DOHH2 (cell line): Measurements from ENCODE around the gene RNASE13.

ENCODE experiments used
- H3F3A ChIP-seq: fragments of 200-600 bp; sonication (generic), shearing (Covaris generic); 2 replicates; pipeline ENCODE4 v1.6.0; 2016; ENCODE audit warnings: antibody characterized with exemption, mild to moderate bottlenecking; ENCODE audit not compliant: control insufficient read depth, insufficient read depth
- H3K27ac ChIP-seq: fragments of 200-600 bp; sonication (generic); 2 replicates; pipeline ENCODE4 v1.5.1; 2014; ENCODE audit warnings: low read depth, mild to moderate bottlenecking, low read length, moderate library complexity
- H3K27me3 ChIP-seq: fragments of 200-600 bp; sonication (generic); 2 replicates; pipeline ENCODE4 v1.6.1; 2014; ENCODE audit warnings: mild to moderate bottlenecking, low read length, mixed read lengths; ENCODE audit not compliant: control insufficient read depth
- H3K36me3 ChIP-seq: fragments of 200-600 bp; sonication (generic); 2 replicates; pipeline ENCODE4 v1.6.1; 2014; ENCODE audit warnings: mild to moderate bottlenecking, low read length, moderate library complexity, mixed read lengths; ENCODE audit not compliant: control insufficient read depth
- H3K4me1 ChIP-seq: fragments of 200-600 bp; sonication (generic); 2 replicates; pipeline ENCODE4 v1.6.1; 2014; ENCODE audit warnings: mild to moderate bottlenecking, low read length, mixed read lengths; ENCODE audit not compliant: control insufficient read depth
- H3K4me2 ChIP-seq: fragments of 200-600 bp; sonication (generic); 2 replicates; pipeline ENCODE4 v1.6.0; 2014; ENCODE audit warnings: mild to moderate bottlenecking, low read length, moderate library complexity
- H3K4me3 ChIP-seq: fragments of 200-600 bp; sonication (generic); 2 replicates; pipeline ENCODE4 v1.5.1; 2014; ENCODE audit warnings: mild to moderate bottlenecking, low read length, mixed read lengths
- H3K79me2 ChIP-seq: fragments of 200-600 bp; sonication (generic); 2 replicates; pipeline ENCODE4 v1.6.1; 2014; ENCODE audit warnings: mild to moderate bottlenecking, low read length, mixed read lengths; ENCODE audit not compliant: control insufficient read depth
- H3K9me2 ChIP-seq: fragments of 200-600 bp; sonication (generic); replicated peaks from 2 replicates; pipeline ENCODE4 v1.6.1; 2014; ENCODE audit warnings: mild to moderate bottlenecking, low read length, mixed read lengths; ENCODE audit not compliant: control insufficient read depth
- H3K9me3 ChIP-seq: fragments of 200-600 bp; sonication (generic); 2 replicates; pipeline ENCODE4 v1.6.1; 2014; ENCODE audit warnings: antibody characterized with exemption, low read length, mixed read lengths; ENCODE audit not compliant: control insufficient read depth, insufficient read depth
- H4K20me1 ChIP-seq: fragments of 200-600 bp; sonication (generic); 2 replicates; pipeline ENCODE4 v1.6.0; 2014; ENCODE audit warnings: low read depth, mild to moderate bottlenecking, antibody characterized with exemption, low read length, moderate library complexity; ENCODE audit not compliant: control insufficient read depth, insufficient read depth
- EZH2phosphoT487 ChIP-seq: fragments of 200-600 bp; sonication (generic); IDR thresholded peaks from 2 replicates; pipeline ENCODE4 v1.6.1; 2017; ENCODE audit warnings: borderline replicate concordance, mild to moderate bottlenecking, antibody characterized with exemption, low read length, moderate library complexity, mixed read lengths
- TF ChIP-seq, protein P1 (sequence below): fragments of 200-600 bp; sonication (generic); IDR thresholded peaks from one replicate; pipeline ENCODE4 v1.5.1; 2014; ENCODE audit warnings: antibody characterized with exemption, mild to moderate bottlenecking, low read depth, low read length; ENCODE audit not compliant: poor library complexity, severe bottlenecking

The RNASE13 gene

GRCh38 chr14:21063479-21063878 lies 28.9 kb upstream of the RNASE13 start:
- H3K9me2 ChIP-seq: no peaks in the 10 kb centered on the region
- no peak overlapping the region; the same call in 1 of the 2 replicates for H3K4me2 ChIP-seq
- peaks cover 17% of the 10 kb centered on the region for H3K4me1 ChIP-seq
- no peak for TF ChIP-seq EZH2phosphoT487
- TF ChIP-seq, protein P1, sequence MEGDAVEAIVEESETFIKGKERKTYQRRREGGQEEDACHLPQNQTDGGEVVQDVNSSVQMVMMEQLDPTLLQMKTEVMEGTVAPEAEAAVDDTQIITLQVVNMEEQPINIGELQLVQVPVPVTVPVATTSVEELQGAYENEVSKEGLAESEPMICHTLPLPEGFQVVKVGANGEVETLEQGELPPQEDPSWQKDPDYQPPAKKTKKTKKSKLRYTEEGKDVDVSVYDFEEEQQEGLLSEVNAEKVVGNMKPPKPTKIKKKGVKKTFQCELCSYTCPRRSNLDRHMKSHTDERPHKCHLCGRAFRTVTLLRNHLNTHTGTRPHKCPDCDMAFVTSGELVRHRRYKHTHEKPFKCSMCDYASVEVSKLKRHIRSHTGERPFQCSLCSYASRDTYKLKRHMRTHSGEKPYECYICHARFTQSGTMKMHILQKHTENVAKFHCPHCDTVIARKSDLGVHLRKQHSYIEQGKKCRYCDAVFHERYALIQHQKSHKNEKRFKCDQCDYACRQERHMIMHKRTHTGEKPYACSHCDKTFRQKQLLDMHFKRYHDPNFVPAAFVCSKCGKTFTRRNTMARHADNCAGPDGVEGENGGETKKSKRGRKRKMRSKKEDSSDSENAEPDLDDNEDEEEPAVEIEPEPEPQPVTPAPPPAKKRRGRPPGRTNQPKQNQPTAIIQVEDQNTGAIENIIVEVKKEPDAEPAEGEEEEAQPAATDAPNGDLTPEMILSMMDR: no peak
- no peaks in the 10 kb centered on the region for H4K20me1 ChIP-seq
- H3K4me3 ChIP-seq: no peak overlapping the region
- no peaks in the 10 kb centered on the region for H3K79me2 ChIP-seq
- H3K27ac ChIP-seq: no peak overlapping the region
- 0 out of 2 replicates have a peak, but pooled peaks cover 2% of the 10 kb centered on the region for H3F3A ChIP-seq
- H3K36me3 ChIP-seq: no peaks in the 10 kb centered on the region
- H3K27me3 ChIP-seq: peaks cover 69% of the 10 kb centered on the region
- no peaks in the 10 kb centered on the region for H3K9me3 ChIP-seq

DNA sequence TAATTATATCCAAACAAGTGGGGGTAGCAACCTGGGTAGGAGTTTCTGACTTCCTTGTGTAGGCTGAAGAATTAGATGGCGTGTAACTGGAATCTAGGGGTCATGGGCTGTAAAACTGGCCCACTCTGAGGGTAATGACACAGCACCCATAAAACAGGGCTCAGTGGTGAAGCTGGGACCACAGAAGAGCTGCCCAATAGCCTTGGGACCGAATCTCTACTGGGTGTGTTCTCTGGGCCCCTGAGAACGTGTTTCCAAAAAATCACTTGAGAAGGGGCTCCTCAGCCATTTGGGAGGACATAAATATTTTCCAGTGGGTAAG lies 26.7 kb upstream of the RNASE13 start:
- no peak overlapping the region for H3K27ac ChIP-seq
- H3K36me3 ChIP-seq: no peaks in the 10 kb centered on the region
- no peaks in the 10 kb centered on the region for H3F3A ChIP-seq
- H3K27me3 ChIP-seq: peaks cover 50% of the 10 kb centered on the region
- TF ChIP-seq EZH2phosphoT487: no peak
- TF ChIP-seq, protein P1: no peak
- no peak overlapping the region for H3K4me3 ChIP-seq
- no peaks in the 10 kb centered on the region for H4K20me1 ChIP-seq
- no peaks in the 10 kb centered on the region for H3K9me3 ChIP-seq
- no peaks in the 10 kb centered on the region for H3K79me2 ChIP-seq
- peaks cover 9% of the 10 kb centered on the region for H3K4me1 ChIP-seq
- no peaks in the 10 kb centered on the region for H3K9me2 ChIP-seq
- H3K4me2 ChIP-seq: no peak overlapping the region

DNA sequence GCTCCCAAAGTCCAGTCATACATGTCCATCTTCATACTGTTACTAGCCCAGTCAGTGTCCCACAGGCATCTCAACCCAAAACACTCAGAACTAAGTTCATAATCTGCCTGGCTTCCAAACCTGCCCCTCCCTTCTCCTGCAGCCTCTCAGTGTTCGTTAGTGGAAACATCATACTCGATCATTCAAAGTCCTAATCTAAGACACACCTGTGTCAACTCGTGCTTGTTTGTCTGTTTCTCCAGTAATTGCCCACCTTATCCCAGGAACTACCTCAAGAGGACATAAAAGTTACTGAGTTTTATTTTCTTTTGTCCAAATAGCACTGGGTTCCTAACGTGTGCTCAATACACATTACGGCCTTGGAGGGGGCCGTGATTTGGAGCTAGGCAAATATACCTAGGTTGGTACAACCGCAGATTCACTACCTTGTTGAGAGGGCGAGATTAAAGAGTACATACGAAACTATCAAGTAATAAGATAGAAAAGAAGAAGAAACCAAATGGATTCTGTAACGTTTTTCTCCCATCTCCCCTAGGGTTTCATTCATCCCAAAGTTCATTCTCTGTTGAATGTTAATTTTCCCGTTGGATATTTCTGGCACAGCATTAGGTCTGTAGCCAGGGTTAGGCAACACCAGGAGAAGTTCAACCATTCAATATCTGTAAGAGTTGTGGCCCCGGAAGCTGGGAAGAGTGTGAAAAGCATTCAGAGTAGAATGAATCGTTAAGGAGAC lies 26.2 kb upstream of the RNASE13 start:
- Histone ChIP-seq H3K27me3 (peaks cover 47% of the 10 kb centered on the region), H3K4me2 (no peak overlapping the region), H3K36me3 (no peaks in the 10 kb centered on the region), H3K4me1 (peaks cover 9% of the 10 kb centered on the region), H3K27ac (no peak overlapping the region), H3K9me3 (no peaks in the 10 kb centered on the region), H4K20me1 (no peaks in the 10 kb centered on the region), H3K9me2 (no peaks in the 10 kb centered on the region), H3K79me2 (no peaks in the 10 kb centered on the region), H3K4me3 (no peak overlapping the region), H3F3A (no peaks in the 10 kb centered on the region)
- TF ChIP-seq EZH2phosphoT487: no peak
- TF ChIP-seq, protein P1: no peak
